KMS-11 (cell line): Measurements from ENCODE around the gene SEZ6.

Experiments used
- H2AFZ ChIP-seq: fragments of 200-600 bp; sonication (generic); 2 replicates; pipeline ENCODE4 v1.6.1; 2016; ENCODE audit warnings: antibody characterized with exemption, mixed run types, low read depth
- H3K27ac ChIP-seq: fragments of 200-600 bp; sonication (generic); 2 replicates; pipeline ENCODE4 v1.6.1; 2016; ENCODE audit warnings: mild to moderate bottlenecking, mixed run types
- H3K27me3 ChIP-seq: fragments of 200-600 bp; sonication (generic); 2 replicates; pipeline ENCODE4 v1.6.1; 2017; ENCODE audit warnings: mild to moderate bottlenecking, low read depth, mixed run types, moderate library complexity; ENCODE audit not compliant: insufficient read depth
- H3K36me3 ChIP-seq: fragments of 200-600 bp; sonication (generic); 2 replicates; pipeline ENCODE4 v1.6.1; 2017; ENCODE audit warnings: mild to moderate bottlenecking, mixed run types; ENCODE audit not compliant: insufficient read depth
- H3K4me1 ChIP-seq: fragments of 200-600 bp; sonication (generic); 2 replicates; pipeline ENCODE4 v1.6.1; 2016; ENCODE audit warnings: mild to moderate bottlenecking, low read depth, mixed run types; ENCODE audit not compliant: poor library complexity, severe bottlenecking
- H3K4me2 ChIP-seq: fragments of 200-600 bp; sonication (generic); 2 replicates; pipeline ENCODE4 v1.7.0; 2016; ENCODE audit warnings: mild to moderate bottlenecking, mixed run types
- H3K4me3 ChIP-seq: fragments of 200-600 bp; sonication (generic); IDR thresholded peaks from 2 replicates; pipeline ENCODE4 v1.6.1; 2017; ENCODE audit warnings: low read depth, low read length, mixed read lengths; ENCODE audit not compliant: insufficient read depth
- H3K79me2 ChIP-seq: fragments of 200-600 bp; sonication (generic); 2 replicates; pipeline ENCODE4 v1.6.1; 2016; ENCODE audit warnings: low read depth, mixed run types; ENCODE audit not compliant: insufficient read depth
- H3K9ac ChIP-seq: fragments of 200-600 bp; sonication (generic); 2 replicates; pipeline ENCODE4 v1.6.1; 2016; ENCODE audit warnings: mild to moderate bottlenecking, mixed run types
- H4K20me1 ChIP-seq: fragments of 200-600 bp; sonication (generic); 2 replicates; pipeline ENCODE4 v1.6.1; 2016; ENCODE audit warnings: mild to moderate bottlenecking, mixed run types; ENCODE audit not compliant: insufficient read depth
- TF ChIP-seq, protein P1 (sequence below): fragments of 200-600 bp; sonication (generic); conservative IDR thresholded peaks from 2 replicates; pipeline ENCODE4 v1.6.1; 2017; ENCODE audit warnings: low read depth, mild to moderate bottlenecking, antibody characterized with exemption, low read length, moderate library complexity, mixed read lengths

SEZ6 gene

DNA sequence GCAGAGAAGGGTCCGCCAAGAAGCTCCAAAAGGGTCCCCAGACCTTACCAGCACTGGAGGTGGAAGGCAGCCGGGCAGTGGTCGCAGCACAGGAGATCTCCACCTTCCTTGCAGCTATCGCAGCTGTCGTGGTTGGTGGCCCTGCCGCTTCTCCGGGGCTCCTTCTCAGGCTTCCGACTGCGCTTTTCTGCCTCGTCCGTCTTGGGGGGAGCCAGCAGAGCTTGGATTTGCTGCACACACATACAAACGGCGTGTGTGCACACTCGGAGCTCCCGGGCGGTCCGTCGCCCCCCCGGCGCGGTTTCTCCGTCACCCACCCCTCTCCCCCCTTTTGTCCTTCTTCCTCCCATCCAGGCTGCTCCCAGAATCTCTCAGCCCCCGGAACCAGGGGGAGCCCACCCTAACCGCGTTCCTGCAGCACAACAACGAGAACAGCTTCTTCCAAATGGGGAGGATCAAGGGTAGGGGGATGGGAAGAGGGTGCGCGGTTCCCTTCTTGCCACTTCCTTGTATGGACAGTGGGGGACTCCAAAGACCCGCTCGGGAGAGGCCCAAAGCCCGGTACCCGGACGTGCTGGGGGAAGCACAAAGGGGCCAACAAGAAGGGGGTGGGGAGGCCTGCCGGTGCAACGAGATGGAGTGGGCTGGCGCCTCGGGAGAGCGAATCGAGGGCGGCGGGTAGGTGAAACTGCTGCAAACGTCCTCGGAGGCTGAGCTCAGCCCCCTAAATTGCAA lies 55.6 kb downstream of the SEZ6 start:
- Histone ChIP-seq H3K4me2 (peak overlapping the region; percentile 81), H3K79me2 (peaks cover 56% of the 10 kb centered on the region), H3K27ac (peak overlapping the region; percentile 60), H3K4me1 (peaks cover 43% of the 10 kb centered on the region), H4K20me1 (no peaks in the 10 kb centered on the region), H3K4me3 (no peak overlapping the region), H3K27me3 (no peaks in the 10 kb centered on the region), H2AFZ (peak overlapping the region; percentile 48), H3K9ac (peak overlapping the region; percentile 69), H3K36me3 (no peaks in the 10 kb centered on the region)
- TF ChIP-seq, protein P1, sequence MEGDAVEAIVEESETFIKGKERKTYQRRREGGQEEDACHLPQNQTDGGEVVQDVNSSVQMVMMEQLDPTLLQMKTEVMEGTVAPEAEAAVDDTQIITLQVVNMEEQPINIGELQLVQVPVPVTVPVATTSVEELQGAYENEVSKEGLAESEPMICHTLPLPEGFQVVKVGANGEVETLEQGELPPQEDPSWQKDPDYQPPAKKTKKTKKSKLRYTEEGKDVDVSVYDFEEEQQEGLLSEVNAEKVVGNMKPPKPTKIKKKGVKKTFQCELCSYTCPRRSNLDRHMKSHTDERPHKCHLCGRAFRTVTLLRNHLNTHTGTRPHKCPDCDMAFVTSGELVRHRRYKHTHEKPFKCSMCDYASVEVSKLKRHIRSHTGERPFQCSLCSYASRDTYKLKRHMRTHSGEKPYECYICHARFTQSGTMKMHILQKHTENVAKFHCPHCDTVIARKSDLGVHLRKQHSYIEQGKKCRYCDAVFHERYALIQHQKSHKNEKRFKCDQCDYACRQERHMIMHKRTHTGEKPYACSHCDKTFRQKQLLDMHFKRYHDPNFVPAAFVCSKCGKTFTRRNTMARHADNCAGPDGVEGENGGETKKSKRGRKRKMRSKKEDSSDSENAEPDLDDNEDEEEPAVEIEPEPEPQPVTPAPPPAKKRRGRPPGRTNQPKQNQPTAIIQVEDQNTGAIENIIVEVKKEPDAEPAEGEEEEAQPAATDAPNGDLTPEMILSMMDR, result no peak

DNA sequence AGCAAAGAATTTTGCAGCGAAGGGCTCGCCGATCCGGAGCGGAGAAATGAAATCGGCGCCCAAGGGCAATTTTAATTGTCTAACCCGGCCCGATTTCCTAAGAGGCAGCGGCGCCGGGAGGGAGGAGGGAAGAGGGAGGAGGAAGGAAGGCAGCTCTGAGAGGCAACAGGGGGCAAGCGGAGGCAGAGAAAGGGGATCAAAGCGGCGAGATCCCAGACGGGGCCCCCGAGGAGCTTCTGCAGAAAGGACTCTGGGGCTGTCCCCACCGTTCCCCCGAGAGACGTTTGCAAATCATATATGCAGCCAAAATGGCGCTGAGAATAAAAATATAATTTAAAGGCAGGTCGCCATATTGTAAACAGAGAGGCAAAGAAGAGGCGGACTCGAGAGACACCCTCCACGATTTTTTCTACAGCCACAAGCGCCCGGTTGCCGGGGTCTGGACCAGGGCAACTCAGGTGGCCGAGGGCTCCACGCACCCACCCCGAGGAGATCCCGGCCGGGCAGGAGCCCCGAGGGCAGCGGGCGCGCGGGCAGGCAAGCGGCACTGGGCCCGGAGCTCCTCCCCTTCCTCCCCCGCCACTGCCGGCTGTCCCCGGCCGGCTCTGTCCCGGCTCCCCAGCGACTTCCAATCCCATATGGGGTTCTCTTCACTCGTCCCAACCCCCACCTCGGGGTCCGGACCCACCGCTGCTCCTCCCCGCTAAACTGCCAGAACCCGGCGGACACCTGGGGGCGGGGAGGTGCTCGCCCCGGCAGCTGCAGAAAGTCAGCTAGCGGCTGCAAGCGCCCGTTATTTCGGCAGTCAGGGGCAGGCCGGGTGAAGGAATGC lies 56.4 kb downstream of the SEZ6 start:
- no peaks in the 10 kb centered on the region for H4K20me1 ChIP-seq
- peak overlapping the region; percentile 81 for H3K4me2 ChIP-seq
- peak overlapping the region; percentile 48 for H2AFZ ChIP-seq
- peak overlapping the region; percentile 60 for H3K27ac ChIP-seq
- H3K79me2 ChIP-seq, result peaks cover 64% of the 10 kb centered on the region
- H3K9ac ChIP-seq, result peak overlapping the region; percentile 69
- TF ChIP-seq, protein P1, result no peak
- peak overlapping the region; percentile 85 for H3K4me3 ChIP-seq
- H3K27me3 ChIP-seq, result no peaks in the 10 kb centered on the region
- H3K4me1 ChIP-seq, result peaks cover 49% of the 10 kb centered on the region
- H3K36me3 ChIP-seq, result no peaks in the 10 kb centered on the region

DNA sequence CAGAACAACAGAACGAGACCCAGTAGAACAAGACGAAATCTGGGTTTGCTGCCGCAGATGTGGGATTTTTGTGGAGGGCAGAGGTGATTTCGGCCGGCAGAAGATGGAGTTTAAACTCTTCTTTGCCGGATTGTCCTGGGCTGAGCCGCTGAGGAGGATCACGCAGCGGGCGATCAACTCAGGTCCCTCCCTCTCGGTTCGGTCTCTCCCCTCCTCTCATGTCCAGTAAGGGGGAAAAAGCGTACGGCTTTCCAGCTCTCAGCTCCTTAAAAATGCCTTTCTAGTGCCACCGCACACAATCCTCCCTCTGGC lies 57.0 kb downstream of the SEZ6 start:
- Histone ChIP-seq H3K4me2 (peak overlapping the region; percentile 81), H3K36me3 (no peaks in the 10 kb centered on the region), H2AFZ (peak overlapping the region; percentile 48), H3K4me3 (peak overlapping the region; percentile 85), H3K4me1 (peaks cover 55% of the 10 kb centered on the region), H3K9ac (peak overlapping the region; percentile 69), H3K27ac (peak overlapping the region; percentile 60), H3K27me3 (no peaks in the 10 kb centered on the region), H4K20me1 (no peaks in the 10 kb centered on the region), H3K79me2 (peaks cover 70% of the 10 kb centered on the region)
- TF ChIP-seq, protein P1, result no peak

DNA sequence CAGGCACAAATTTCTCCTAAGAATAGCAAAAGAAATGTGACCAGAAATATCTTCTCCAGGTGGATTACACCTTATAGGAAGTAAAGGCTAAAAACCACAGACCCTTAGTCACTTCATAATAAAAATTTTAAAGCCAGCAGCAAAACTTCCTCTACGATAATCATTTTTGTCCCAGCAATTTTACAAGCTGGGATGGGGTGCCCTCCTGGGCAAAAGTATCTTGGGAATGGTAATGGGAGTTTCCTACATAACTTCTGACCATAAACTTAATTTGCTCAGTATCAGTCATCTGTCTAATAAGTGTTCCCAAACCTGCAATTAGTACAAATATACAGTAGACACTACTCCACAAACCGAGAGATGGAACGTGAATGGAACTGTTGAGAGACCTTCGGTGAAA lies 57.5 kb downstream of the SEZ6 start:
- Histone ChIP-seq H3K9ac (peak overlapping the region; percentile 69; the same call in 1 of the 2 replicates), H2AFZ (no peak overlapping the region), H3K27me3 (no peaks in the 10 kb centered on the region), H3K4me3 (peak overlapping the region; percentile 85), H3K36me3 (no peaks in the 10 kb centered on the region; the same call in 1 of the 2 replicates), H3K4me2 (peak overlapping the region; percentile 81), H3K27ac (peak overlapping the region; percentile 60; the same call in 1 of the 2 replicates), H4K20me1 (no peaks in the 10 kb centered on the region), H3K4me1 (peaks cover 55% of the 10 kb centered on the region), H3K79me2 (peaks cover 75% of the 10 kb centered on the region)
- TF ChIP-seq, protein P1, result no peak
